ENCODE measurements around the gene KLHL29. TPM values are rescaled to one million over a fixed set of nuclear protein-coding genes. Genes with fewer than 3 reads are reported as not detected.

The KLHL29 gene
- total and polyA plus RNA-seq, 2 experiments from 2014 or later: 1.5 to 6.5 TPM

GRCh38 chr2:23606968-23607367 is 222.0 kb downstream of the KLHL29 start (continued):
- TF ChIP-seq ZNF462 (CRISPR knock-in tag; IDR thresholded peaks at IDR 0.05): no peak
- no peak for TF ChIP-seq JUNB (IDR thresholded peaks at IDR 0.05; ENCODE audit: unreplicated experiment)
- TF ChIP-seq, protein P1, sequence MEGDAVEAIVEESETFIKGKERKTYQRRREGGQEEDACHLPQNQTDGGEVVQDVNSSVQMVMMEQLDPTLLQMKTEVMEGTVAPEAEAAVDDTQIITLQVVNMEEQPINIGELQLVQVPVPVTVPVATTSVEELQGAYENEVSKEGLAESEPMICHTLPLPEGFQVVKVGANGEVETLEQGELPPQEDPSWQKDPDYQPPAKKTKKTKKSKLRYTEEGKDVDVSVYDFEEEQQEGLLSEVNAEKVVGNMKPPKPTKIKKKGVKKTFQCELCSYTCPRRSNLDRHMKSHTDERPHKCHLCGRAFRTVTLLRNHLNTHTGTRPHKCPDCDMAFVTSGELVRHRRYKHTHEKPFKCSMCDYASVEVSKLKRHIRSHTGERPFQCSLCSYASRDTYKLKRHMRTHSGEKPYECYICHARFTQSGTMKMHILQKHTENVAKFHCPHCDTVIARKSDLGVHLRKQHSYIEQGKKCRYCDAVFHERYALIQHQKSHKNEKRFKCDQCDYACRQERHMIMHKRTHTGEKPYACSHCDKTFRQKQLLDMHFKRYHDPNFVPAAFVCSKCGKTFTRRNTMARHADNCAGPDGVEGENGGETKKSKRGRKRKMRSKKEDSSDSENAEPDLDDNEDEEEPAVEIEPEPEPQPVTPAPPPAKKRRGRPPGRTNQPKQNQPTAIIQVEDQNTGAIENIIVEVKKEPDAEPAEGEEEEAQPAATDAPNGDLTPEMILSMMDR (conservative IDR thresholded peaks at IDR 0.05; ENCODE audit: low read depth in 2 of 2): no peak
- no peak for TF ChIP-seq NANOG (IDR thresholded peaks at IDR 0.05; ENCODE audit: borderline replicate concordance)
- TF ChIP-seq EZH2 (IDR thresholded peaks at IDR 0.05; ENCODE audit: low read depth, unreplicated experiment): no peak
- no peak for TF ChIP-seq CREB1 (CRISPR knock-in tag; IDR thresholded peaks at IDR 0.05; ENCODE audit: low read depth)

GRCh38 chr2:23607925-23608324 is 222.9 kb downstream of the KLHL29 start:
- H3K4me3 Mint-ChIP-seq: peak overlapping the region; percentile 9; the same call in 2 of the 3 replicates
- peak; percentile 68 for ATAC-seq
- Histone ChIP-seq H3K27ac (ENCODE audit: low read depth) (peak overlapping the region; percentile 81), H3K4me3 (no peak overlapping the region), H2AFZ (no peak overlapping the region), H4K20me1 (replicated peaks; ENCODE audit: insufficient read depth) (no peaks in the 10 kb centered on the region), H3K9me2 (ENCODE audit: insufficient read depth) (peaks cover 7% of the 10 kb centered on the region; the same call in 1 of the 2 replicates), H3K4me2 (peak overlapping the region; percentile 5), H3K27me3 (ENCODE audit: insufficient read depth) (no peaks in the 10 kb centered on the region), H3F3A (replicated peaks; ENCODE audit: low read depth) (no peaks in the 10 kb centered on the region), H3K4me1 (ENCODE audit: insufficient read depth) (peaks cover 19% of the 10 kb centered on the region), H3K79me2 (replicated peaks; ENCODE audit: insufficient read depth) (no peaks in the 10 kb centered on the region), H3K36me3 (ENCODE audit: insufficient read depth) (no peaks in the 10 kb centered on the region; the same call in 1 of the 2 replicates)
- peaks cover 18% of the 10 kb centered on the region for H3K4me1 Mint-ChIP-seq
- TF ChIP-seq ETS1 (IDR thresholded peaks at IDR 0.05) (no peak), NANOG (IDR thresholded peaks at IDR 0.05; ENCODE audit: borderline replicate concordance) (peak; percentile 79)
- peak overlapping the region; percentile 79 for H3K27ac Mint-ChIP-seq
- H3K9me3 Mint-ChIP-seq: peaks cover 44% of the 10 kb centered on the region
- H3K27me3 Mint-ChIP-seq (ENCODE audit: insufficient read depth, low read depth, poor library complexity): peaks cover 11% of the 10 kb centered on the region
- DNase-seq (ENCODE audit: low spot score): peak; percentile 60
- peaks cover 46% of the 10 kb centered on the region for H3K36me3 Mint-ChIP-seq (ENCODE audit: low read depth)
